GM10847 (cell line): Measurements from ENCODE around the gene NRIP2.

Experiments used
- POLR2A ChIP-seq: IDR thresholded peaks from 2 replicates; pipeline ENCODE4 v1.6.1; 2011; ENCODE audit not compliant: insufficient read length; ENCODE audit errors: extremely low read depth

NRIP2 gene

GRCh38 chr12:2825132-2825531 is 9.7 kb downstream of the NRIP2 start:
- TF ChIP-seq POLR2A, result no peak

DNA sequence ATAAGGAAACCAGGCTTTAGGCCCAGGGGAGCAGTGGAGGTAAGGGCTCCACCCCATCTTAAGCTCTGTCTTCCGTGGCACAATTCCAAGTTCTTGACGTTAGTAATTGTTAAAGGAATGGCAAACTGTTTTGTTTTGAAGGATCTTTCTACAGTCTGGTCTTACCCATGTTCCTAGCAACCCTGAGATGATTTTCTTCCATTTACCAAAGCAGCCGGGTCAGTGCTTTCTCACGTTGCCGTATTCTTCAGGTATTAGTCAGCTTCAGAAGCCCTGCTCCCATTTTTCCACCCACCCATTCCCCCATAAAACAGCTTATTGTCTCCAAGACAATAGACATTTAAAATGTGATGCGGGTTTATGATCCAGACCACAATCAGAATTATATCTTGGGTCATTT is 10.3 kb downstream of the NRIP2 start:
- TF ChIP-seq POLR2A, result no peak

DNA sequence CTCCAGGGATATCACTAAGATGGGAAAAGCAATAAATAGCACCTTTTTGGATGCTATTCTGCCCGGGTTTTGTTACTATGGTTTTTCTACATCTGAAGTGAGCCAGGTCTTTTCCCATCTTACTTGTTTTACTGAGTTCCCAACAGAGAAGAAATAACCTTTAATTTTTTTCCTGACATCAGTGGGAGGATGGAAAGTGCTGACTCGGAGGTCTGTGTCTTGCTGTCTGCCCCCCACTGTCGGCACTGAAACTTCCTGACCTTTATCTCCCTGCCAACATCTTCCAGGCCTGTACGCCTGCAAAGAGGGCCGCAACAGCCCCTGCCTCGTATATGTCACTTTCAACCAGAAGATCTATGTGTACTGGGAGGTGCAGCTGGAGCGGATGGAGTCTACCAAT is 11.4 kb downstream of the NRIP2 start:
- no peak for TF ChIP-seq POLR2A

DNA sequence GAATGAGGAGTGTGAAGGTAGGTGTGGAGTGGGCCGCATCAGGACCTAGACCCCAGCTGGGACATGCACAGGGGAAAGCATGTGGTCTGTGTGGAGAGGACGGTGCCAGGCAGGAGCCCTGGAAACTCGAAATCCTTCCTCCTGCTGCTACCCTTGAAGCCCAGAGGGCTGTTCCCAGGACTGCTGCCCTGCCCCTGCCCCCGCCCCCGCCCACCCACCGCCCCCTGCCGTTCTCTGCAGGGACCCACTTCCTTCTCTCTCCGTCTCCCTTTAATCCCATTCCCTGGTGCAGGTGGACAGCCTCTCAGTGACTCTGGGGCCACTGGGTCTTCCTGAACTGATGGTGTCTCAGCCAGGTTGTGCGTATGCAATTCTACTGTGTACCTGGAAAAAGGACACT is 14.4 kb downstream of the NRIP2 start:
- no peak for TF ChIP-seq POLR2A

- TF ChIP-seq POLR2A, result no peak
Measured at GRCh38 chr12:2819810-2820209, 15.0 kb downstream of the NRIP2 start.

DNA sequence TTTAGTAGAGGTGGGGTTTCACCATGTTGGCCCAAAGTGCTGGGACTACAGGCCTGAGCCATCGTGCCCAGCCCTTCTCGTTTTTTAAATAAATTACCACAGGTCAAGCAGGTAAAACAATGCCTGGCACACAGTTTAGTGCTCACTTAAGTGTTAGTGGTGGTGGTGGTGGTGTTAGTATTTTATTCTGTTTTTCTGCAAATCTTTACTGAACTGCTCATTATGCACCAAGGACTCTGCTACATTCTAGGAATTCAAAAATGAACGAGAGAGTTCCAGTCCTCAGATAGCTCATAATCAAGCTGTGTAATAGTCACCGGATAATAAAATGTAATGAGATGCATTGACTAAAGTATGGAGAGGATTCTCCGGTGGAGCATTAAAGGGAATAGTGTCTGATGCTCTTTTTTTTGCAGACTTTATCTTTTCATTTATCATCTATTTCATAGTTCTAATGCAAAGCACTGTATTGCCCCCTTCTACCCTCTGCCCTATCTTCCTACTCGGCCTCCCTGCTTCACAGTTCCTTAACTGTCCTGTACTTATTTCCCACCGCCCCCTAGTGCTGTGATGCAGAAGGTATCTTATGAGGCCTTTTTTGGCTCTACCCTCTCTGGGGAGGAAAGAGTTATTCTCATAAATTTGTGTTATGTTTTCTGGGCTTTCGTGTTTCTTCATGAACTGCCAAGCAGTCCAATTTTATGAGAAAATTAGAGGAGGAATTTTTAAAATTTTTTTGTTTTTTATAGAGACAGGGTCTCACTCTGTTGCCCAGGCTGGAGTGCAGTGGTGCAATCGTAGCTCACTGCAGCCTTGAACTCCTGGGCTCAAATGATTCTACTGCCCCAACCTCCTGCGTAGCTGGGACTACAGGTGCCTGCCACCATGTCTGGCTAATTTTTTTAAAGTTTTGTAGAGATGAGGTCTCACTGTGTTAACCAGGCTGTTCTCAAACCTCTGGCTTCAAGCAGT is 21.3 kb downstream of the NRIP2 start:
- no peak for TF ChIP-seq POLR2A

- peak; percentile 96 for TF ChIP-seq POLR2A
Measured at GRCh38 chr12:2812290-2813213, 22.3 kb downstream of the NRIP2 start, which contains the start of gene ITFG2. ITFG2 (plus strand) TSS chr12:2812668; CDS start chr12:2812761, 93 bp downstream.

DNA sequence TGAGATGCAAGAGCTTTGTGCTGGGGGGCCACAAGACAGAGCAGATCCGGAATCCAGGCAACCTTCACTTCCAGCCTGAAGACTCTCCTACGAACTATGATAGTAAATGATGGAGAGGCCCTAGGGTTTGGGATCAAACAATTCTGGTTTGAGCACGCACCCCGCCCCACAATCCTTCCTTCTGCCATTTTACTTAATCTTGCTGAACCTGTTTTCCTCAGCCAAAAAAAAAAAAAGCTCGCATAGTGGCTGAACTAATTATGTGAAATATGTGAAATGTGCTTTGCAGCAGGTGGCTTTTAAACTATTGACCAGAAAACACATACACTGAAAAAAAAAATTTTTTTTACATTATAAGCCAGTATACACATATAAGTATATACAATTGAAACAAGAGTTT is 23.0 kb downstream of the NRIP2 start:
- no peak for TF ChIP-seq POLR2A

DNA sequence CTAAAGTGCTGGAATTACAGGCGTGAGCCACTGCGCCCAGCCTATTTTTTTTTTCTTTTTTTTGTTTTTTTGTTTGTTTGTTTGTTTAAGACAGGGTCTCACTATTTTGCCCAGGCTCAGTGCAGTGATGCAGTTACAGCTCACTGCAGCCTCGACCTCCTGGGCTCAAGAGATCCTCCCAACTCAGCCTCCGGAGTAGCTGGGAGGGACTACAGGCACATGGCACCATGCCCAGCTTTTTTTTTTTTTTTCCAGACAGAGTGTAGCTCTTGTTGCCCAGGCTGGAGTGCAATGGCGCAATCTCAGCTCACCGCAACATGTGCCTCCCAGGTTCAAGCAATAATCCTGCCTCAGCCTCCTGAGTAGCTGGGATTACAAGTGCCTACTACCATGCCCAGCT is 28.1 kb downstream of the NRIP2 start:
- TF ChIP-seq POLR2A, result no peak

GRCh38 chr12:2805143-2805520 is 29.7 kb downstream of the NRIP2 start:
- TF ChIP-seq POLR2A, result no peak

- TF ChIP-seq POLR2A, result no peak
Measured at GRCh38 chr12:2804393-2805142, 30.3 kb downstream of the NRIP2 start.

DNA sequence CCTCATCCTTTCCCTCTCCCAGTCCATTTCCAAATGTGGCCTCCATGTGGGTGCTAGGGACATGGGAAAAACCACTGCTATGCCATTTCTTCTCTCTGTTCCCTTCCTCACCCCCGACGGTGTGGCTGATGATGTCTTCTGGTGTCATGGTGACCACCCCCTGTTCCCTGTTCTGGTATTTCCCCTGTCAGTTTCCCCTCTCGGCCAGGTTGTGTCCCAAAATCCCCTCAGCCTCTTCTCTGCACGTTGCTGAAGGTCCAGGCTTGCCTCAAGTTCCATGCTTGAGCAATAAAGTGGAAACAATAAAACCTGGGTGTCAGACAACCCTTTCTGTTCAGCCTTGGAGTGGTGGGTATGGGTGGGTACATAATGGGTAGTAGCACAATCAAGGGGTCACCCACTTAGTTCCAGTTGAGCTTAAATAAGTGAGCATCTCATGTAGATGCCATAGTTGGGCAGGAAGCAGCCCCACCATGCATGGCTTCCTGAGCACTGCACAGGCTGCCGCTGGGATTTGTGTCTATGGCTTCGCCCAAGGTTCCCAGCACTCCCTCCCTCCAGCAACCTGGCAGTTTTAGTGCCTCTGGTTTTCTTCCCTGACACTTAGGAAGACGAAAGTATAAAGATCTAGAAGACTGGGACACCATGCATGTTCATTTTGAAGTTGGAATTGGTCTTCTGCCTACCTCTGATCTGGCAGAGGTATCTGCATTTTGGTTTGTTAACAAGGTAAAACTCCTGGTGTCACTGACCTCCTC is 31.0 kb downstream of the NRIP2 start:
- TF ChIP-seq POLR2A, result no peak

DNA sequence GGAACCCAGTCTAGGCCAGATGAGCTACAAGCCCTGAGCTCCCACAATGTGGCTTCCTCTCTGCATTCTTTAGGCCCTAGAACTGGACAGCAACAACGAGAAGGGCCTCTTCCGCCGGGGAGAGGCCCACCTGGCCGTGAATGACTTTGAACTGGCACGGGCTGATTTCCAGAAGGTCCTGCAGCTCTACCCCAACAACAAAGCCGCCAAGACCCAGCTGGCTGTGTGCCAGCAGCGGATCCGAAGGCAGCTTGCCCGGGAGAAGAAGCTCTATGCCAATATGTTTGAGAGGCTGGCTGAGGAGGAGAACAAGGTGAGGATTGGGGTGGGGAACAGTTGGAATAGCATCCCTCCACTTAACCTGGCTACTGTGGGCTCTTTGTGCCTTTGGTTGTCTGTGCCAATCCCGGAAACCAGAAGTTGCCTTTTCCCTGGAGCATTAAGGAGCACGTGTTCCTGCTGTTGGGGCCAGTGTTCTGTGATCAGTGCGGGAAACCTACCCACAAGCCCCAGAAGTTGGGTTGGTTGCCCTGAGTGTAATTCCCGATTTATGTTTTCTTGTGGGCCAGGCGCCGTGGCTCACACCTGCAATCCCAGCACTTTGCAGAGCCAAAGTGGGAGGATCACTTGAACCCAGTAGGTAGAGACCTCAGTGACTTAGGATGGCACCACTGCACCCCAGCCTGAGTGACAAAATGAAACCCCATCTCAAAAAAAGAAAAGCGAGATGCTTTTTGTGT is 33.6 kb downstream of the NRIP2 start:
- TF ChIP-seq POLR2A, result no peak
